Mesenchymal stem cell (in vitro differentiated cells and primary cell): ENCODE results near the gene TTLL13.
"Not testable (repeated sequence)": the region's sequence is repeated elsewhere in the genome, so short reads cannot be mapped to it uniquely, and the experiment has no call there.

Source experiments
- DNase-seq: peaks from one replicate; pipeline ENCODE4 v3.0.0-alpha.2; 2013
- H2AFZ ChIP-seq: one replicate; pipeline ENCODE4 v1.6.1; 2013; ENCODE audit warnings: low read depth, mild to moderate bottlenecking, control low read depth, inconsistent platforms, low read length, moderate library complexity
- H2AK5ac ChIP-seq: 2 replicates; pipeline ENCODE4 v1.6.1; 2013; ENCODE audit warnings: low read length, moderate library complexity, mild to moderate bottlenecking, inconsistent platforms; ENCODE audit not compliant: severe bottlenecking
- H2BK120ac ChIP-seq: one replicate; pipeline ENCODE4 v1.6.1; 2013; ENCODE audit warnings: low read depth, mild to moderate bottlenecking, inconsistent platforms, low read length, moderate library complexity
- H2BK12ac ChIP-seq, 2 experiments: one replicate each; pipeline ENCODE4 v1.6.1; 2013; ENCODE audit warnings: inconsistent platforms in 2 of 2, low read length in 2 of 2, mild to moderate bottlenecking in 2 of 2, moderate library complexity in 2 of 2, control low read depth in 1 of 2
- H2BK15ac ChIP-seq: one replicate; pipeline ENCODE4 v1.6.1; 2013; ENCODE audit warnings: mild to moderate bottlenecking, low read depth, inconsistent platforms; ENCODE audit not compliant: poor library complexity, severe bottlenecking
- H2BK5ac ChIP-seq: 2 replicates; pipeline ENCODE4 v1.6.1; 2013; ENCODE audit warnings: low read depth, mild to moderate bottlenecking, low read length, control low read depth, inconsistent platforms; ENCODE audit not compliant: poor library complexity, severe bottlenecking
- H3K14ac ChIP-seq, 2 experiments: one replicate each; pipeline ENCODE4 v1.6.1; 2013; ENCODE audit warnings: inconsistent platforms in 2 of 2, low read length in 2 of 2, control low read depth in 1 of 2, mild to moderate bottlenecking in 1 of 2, moderate library complexity in 1 of 2
- H3K18ac ChIP-seq, 2 experiments: one replicate each; pipeline ENCODE4 v1.6.1; 2013; ENCODE audit warnings: inconsistent platforms in 2 of 2, low read length in 2 of 2, control low read depth in 1 of 2, low read depth in 1 of 2, mild to moderate bottlenecking in 1 of 2
- H3K23ac ChIP-seq, 2 experiments: one replicate each; pipeline ENCODE4 v1.6.1; 2013; ENCODE audit warnings: inconsistent platforms in 2 of 2, low read length in 2 of 2, mild to moderate bottlenecking in 2 of 2, moderate library complexity in 2 of 2, control low read depth in 1 of 2
- H3K27ac ChIP-seq: 2 replicates; pipeline ENCODE4 v1.5.1; 2013; ENCODE audit warnings: mild to moderate bottlenecking, moderate library complexity, low read length, control low read depth, inconsistent platforms; ENCODE audit not compliant: poor library complexity, severe bottlenecking
- H3K27me3 ChIP-seq, 2 experiments: 2 replicates each; pipeline versions ENCODE4 v1.6.1 to v1.7.0; 2013; ENCODE audit warnings: low read length in 2 of 2, mild to moderate bottlenecking in 2 of 2, moderate library complexity in 2 of 2, control low read depth in 1 of 2, inconsistent platforms in 1 of 2; ENCODE audit not compliant: control insufficient read depth in 1 of 2, insufficient read depth in 1 of 2
- H3K36me3 ChIP-seq, 2 experiments: 2 replicates each; pipeline versions ENCODE4 v1.6.1 to v1.7.0; 2013; ENCODE audit warnings: low read length in 2 of 2, control low read depth in 1 of 2, inconsistent platforms in 1 of 2, low read depth in 1 of 2, mild to moderate bottlenecking in 1 of 2; ENCODE audit not compliant: insufficient read depth in 2 of 2, control insufficient read depth in 1 of 2
- H3K4ac ChIP-seq, 2 experiments: one replicate each; pipeline ENCODE4 v1.6.1; 2013; ENCODE audit warnings: inconsistent platforms in 2 of 2, low read length in 2 of 2, mild to moderate bottlenecking in 2 of 2, moderate library complexity in 2 of 2, control low read depth in 1 of 2, low read depth in 1 of 2
- H3K4me1 ChIP-seq: 2 replicates; pipeline ENCODE4 v1.6.1; 2013; ENCODE audit warnings: low read depth, low read length, control low read depth; ENCODE audit not compliant: control insufficient read depth, insufficient read depth
- H3K4me2 ChIP-seq: 2 replicates; pipeline ENCODE4 v1.6.1; 2013; ENCODE audit warnings: low read length, mild to moderate bottlenecking, inconsistent platforms; ENCODE audit not compliant: poor library complexity, severe bottlenecking
- H3K4me3 ChIP-seq, 2 experiments: 2 replicates each; pipeline versions ENCODE4 v1.5.1 to v1.7.0; 2013; ENCODE audit warnings: low read length in 2 of 2, mild to moderate bottlenecking in 2 of 2, control low read depth in 1 of 2, low read depth in 1 of 2; ENCODE audit not compliant: insufficient read depth in 1 of 2
- H3K79me1 ChIP-seq: replicated peaks from 2 replicates; pipeline ENCODE4 v1.6.1; 2013; ENCODE audit warnings: mild to moderate bottlenecking, control low read depth, low read length, inconsistent platforms; ENCODE audit not compliant: poor library complexity, severe bottlenecking
- H3K9ac ChIP-seq: 2 replicates; pipeline ENCODE4 v1.7.0; 2013; ENCODE audit warnings: mild to moderate bottlenecking, low read length, moderate library complexity
- H3K9me3 ChIP-seq: 2 replicates; pipeline ENCODE4 v1.7.0; 2013; ENCODE audit warnings: mild to moderate bottlenecking, low read length; ENCODE audit not compliant: control insufficient read depth
- H4K8ac ChIP-seq: one replicate; pipeline ENCODE4 v1.6.1; 2013; ENCODE audit warnings: inconsistent platforms, mild to moderate bottlenecking, low read length, moderate library complexity
- H4K91ac ChIP-seq: one replicate; pipeline ENCODE4 v1.6.1; 2013; ENCODE audit warnings: mild to moderate bottlenecking, low read length, inconsistent platforms
- WGBS: methylation state at CpG from one replicate; pipeline ENCODE4 v1.1.7; 2013; ENCODE audit warnings: mixed read lengths; 5-methylcytosine and 5-hydroxymethylcytosine counted together

TTLL13 gene

GRCh38 chr15:90291679-90292356 is 42.5 kb downstream of the TTLL13 start:
- H2BK5ac ChIP-seq: no peak overlapping the region
- H3K4me2 ChIP-seq: no peak overlapping the region
- H3K18ac ChIP-seq: no peak overlapping the region
- H3K79me1 ChIP-seq: no peaks in the 10 kb centered on the region
- H4K91ac ChIP-seq: no peak overlapping the region
- H2BK120ac ChIP-seq: no peak overlapping the region
- no peak overlapping the region for H3K23ac ChIP-seq
- H3K9me3 ChIP-seq: no peaks in the 10 kb centered on the region
- no peak overlapping the region for H3K14ac ChIP-seq
- no peak overlapping the region for H3K4me3 ChIP-seq
- no peak overlapping the region for H3K9ac ChIP-seq
- WGBS: 74% methylated on average over 15 of the region's 16 CpGs
- peaks cover 10% of the 10 kb centered on the region for H3K4me1 ChIP-seq
- no peak overlapping the region for H2BK15ac ChIP-seq
- no peak overlapping the region for H2AFZ ChIP-seq
- no peak overlapping the region for H4K8ac ChIP-seq
- no peak for DNase-seq
- no peak overlapping the region for H3K27ac ChIP-seq
- no peak overlapping the region for H2BK12ac ChIP-seq
- no peaks in the 10 kb centered on the region for H3K36me3 ChIP-seq
- peaks cover 0 to 7% of the 10 kb centered on the region in 2 experiments for H3K27me3 ChIP-seq
- no peak overlapping the region for H2AK5ac ChIP-seq
- no peak overlapping the region for H3K4ac ChIP-seq

GRCh38 chr15:90293040-90293810 is 43.9 kb downstream of the TTLL13 start:
- 57% methylated on average over 12 of the region's 13 CpGs for WGBS
- not testable (repeated sequence) for H2BK12ac ChIP-seq, H3K23ac ChIP-seq, H3K27ac ChIP-seq, H3K4me2 ChIP-seq, H2AK5ac ChIP-seq, H3K18ac ChIP-seq, H3K9ac ChIP-seq, H2BK5ac ChIP-seq, H3K79me1 ChIP-seq, H3K36me3 ChIP-seq, H2AFZ ChIP-seq, H3K4ac ChIP-seq, H3K4me3 ChIP-seq, H4K8ac ChIP-seq, H3K14ac ChIP-seq, H3K27me3 ChIP-seq, H4K91ac ChIP-seq, H2BK120ac ChIP-seq, H3K4me1 ChIP-seq, H3K9me3 ChIP-seq, H2BK15ac ChIP-seq
- peak; percentile 56 for DNase-seq

GRCh38 chr15:90294159-90294558 is 44.8 kb downstream of the TTLL13 start:
- no peak overlapping the region for H2BK120ac ChIP-seq
- no peak overlapping the region for H3K4me3 ChIP-seq
- no peak overlapping the region for H3K4ac ChIP-seq
- H4K91ac ChIP-seq: no peak overlapping the region
- H3K18ac ChIP-seq: no peak overlapping the region
- H3K27me3 ChIP-seq: peaks cover 0 to 7% of the 10 kb centered on the region in 2 experiments
- WGBS: 86% methylated on average over 6 of the region's 6 CpGs
- H3K27ac ChIP-seq: no peak overlapping the region
- H3K36me3 ChIP-seq: no peaks in the 10 kb centered on the region
- H3K9me3 ChIP-seq: no peaks in the 10 kb centered on the region
- H2BK15ac ChIP-seq: no peak overlapping the region
- no peak overlapping the region for H3K9ac ChIP-seq
- no peak overlapping the region for H3K14ac ChIP-seq
- H3K79me1 ChIP-seq: no peaks in the 10 kb centered on the region
- peaks cover 10% of the 10 kb centered on the region for H3K4me1 ChIP-seq
- no peak overlapping the region for H4K8ac ChIP-seq
- no peak overlapping the region for H2AK5ac ChIP-seq
- H2BK5ac ChIP-seq: no peak overlapping the region
- no peak for DNase-seq
- H2BK12ac ChIP-seq: no peak overlapping the region
- no peak overlapping the region for H3K4me2 ChIP-seq
- H2AFZ ChIP-seq: no peak overlapping the region
- H3K23ac ChIP-seq: no peak overlapping the region

- H3K4ac ChIP-seq: no peak overlapping the region
- H3K27me3 ChIP-seq: peaks cover 0 to 7% of the 10 kb centered on the region in 2 experiments
- no peak overlapping the region for H3K27ac ChIP-seq
- no peak overlapping the region for H2AK5ac ChIP-seq
- H3K4me3 ChIP-seq: peak overlapping the region in 1 of 2 experiments; percentile 4
- no peak overlapping the region for H4K91ac ChIP-seq
- no peaks in the 10 kb centered on the region for H3K79me1 ChIP-seq
- no peak overlapping the region for H2BK15ac ChIP-seq
- H3K18ac ChIP-seq: no peak overlapping the region
- no peak overlapping the region for H2BK120ac ChIP-seq
- no peak overlapping the region for H2AFZ ChIP-seq
- H3K9ac ChIP-seq: no peak overlapping the region
- no peaks in the 10 kb centered on the region for H3K9me3 ChIP-seq
- WGBS: 78% methylated on average over 16 of the region's 16 CpGs
- no peak overlapping the region for H4K8ac ChIP-seq
- peaks cover 10% of the 10 kb centered on the region for H3K4me1 ChIP-seq
- no peak overlapping the region for H3K23ac ChIP-seq
- no peak overlapping the region for H2BK12ac ChIP-seq
- no peak overlapping the region for H3K4me2 ChIP-seq
- H3K14ac ChIP-seq: no peak overlapping the region
- H3K36me3 ChIP-seq: no peaks in the 10 kb centered on the region
- H2BK5ac ChIP-seq: no peak overlapping the region
- DNase-seq: no peak
Observed at GRCh38 chr15:90294601-90295269, 45.4 kb downstream of the TTLL13 start.
